Vagina (tissue), 2 donors: Measurements from ENCODE around the gene ZNF625.

Experiments
- CTCF ChIP-seq, 3 experiments: fragments of 450-650 bp in 2 of 3; fragments of 200-600 bp in 1 of 3; sonication (generic) in 1 of 3; IDR thresholded peaks; one replicate each; pipeline ENCODE4 v1.5.1; 2017 to 2019; ENCODE audit warnings: antibody characterized with exemption in 3 of 3, mild to moderate bottlenecking in 2 of 3, moderate library complexity in 2 of 3
- POLR2A ChIP-seq, 2 donors: fragments of 450-650 bp; IDR thresholded peaks; one replicate each; pipeline ENCODE4 v1.6.1; 2017; ENCODE audit warnings: antibody characterized with exemption in 2 of 2, mild to moderate bottlenecking in 2 of 2, moderate library complexity in 2 of 2
- POLR2AphosphoS5 ChIP-seq, 2 donors: sonication (generic); formaldehyde crosslinking; IDR thresholded peaks; one replicate each; pipeline ENCODE4 v1.9.0; 2017; ENCODE audit warnings: antibody characterized with exemption in 2 of 2, mild to moderate bottlenecking in 2 of 2, low read depth in 1 of 2; ENCODE audit not compliant: insufficient read depth in 1 of 2

- TF ChIP-seq POLR2A (IDR thresholded peaks at IDR 0.05) (no peak), POLR2AphosphoS5 (IDR thresholded peaks at IDR 0.05; ENCODE audit: insufficient read depth in 1 of 2, low read depth in 1 of 2) (peak; percentile 62 to 70), CTCF (IDR thresholded peaks at IDR 0.05) (no peak)
Observed at GRCh38 chr19:12194827-12195731, 38.5 kb upstream of the ZNF625 start.
